Hematopoietic multipotent progenitor cell treated with erythropoietin and hydrocortisone succinate and interleukin-3 and kit ligand, for 17 days (in vitro differentiated cells): ENCODE measurements around the gene PALM.
A peak's percentile ranks its signal among the peaks of the same experiment; 100 is the strongest.
"Not testable (repeated sequence)": the region's sequence is repeated elsewhere in the genome, so short reads cannot be mapped to it uniquely, and the experiment has no call there.

Experiments used
- DNase-seq: peaks from one replicate; pipeline ENCODE4 v3.0.0-alpha.2; 2015; ENCODE audit warnings: low spot score

The PALM gene

DNA sequence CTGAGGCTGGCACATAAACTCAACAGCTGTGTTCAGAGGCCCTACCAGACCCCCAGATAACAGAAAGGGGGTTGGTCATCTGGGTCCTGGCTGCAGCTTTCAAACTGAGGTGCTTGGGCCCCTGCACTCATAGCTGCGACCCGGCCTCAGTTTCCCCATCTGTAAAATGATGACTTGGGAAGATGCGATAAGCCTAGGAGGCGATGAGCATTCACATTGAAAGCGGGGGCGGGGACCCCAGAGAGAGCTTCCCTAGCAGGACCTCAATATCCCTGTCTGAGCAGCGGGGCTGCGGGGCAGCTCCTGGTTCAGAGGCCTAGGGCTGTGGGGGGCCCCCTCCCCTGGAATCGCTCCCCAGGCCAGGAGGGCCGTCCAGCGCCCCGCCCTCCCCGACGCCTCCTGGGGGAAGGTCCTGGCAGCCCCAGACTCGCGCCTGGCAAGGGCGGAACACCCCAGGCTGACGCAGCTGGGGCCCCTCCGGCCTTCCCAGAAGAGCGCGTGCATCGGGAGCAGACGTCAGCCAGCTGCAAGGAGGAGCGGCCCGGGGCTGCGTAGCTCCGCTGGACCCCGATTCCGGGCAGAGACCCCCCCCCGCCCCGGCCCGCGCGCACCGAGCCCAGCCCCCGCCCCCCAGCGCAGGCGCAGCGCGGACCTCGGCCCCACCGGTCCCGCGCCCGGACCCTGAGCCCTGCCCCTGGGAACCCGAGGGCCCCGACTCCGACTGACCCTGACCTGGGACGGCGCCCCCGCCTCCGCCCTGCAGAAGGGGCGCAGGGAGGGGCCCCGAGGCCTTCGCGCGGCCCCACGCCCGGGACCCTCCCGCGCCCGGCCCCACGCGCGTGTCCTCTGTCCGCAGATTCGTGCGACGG is 29.1 kb upstream of the PALM start:
- no peak for DNase-seq

- peak; percentile 93 for DNase-seq
Observed at GRCh38 chr19:680287-681028, 28.3 kb upstream of the PALM start.

DNA sequence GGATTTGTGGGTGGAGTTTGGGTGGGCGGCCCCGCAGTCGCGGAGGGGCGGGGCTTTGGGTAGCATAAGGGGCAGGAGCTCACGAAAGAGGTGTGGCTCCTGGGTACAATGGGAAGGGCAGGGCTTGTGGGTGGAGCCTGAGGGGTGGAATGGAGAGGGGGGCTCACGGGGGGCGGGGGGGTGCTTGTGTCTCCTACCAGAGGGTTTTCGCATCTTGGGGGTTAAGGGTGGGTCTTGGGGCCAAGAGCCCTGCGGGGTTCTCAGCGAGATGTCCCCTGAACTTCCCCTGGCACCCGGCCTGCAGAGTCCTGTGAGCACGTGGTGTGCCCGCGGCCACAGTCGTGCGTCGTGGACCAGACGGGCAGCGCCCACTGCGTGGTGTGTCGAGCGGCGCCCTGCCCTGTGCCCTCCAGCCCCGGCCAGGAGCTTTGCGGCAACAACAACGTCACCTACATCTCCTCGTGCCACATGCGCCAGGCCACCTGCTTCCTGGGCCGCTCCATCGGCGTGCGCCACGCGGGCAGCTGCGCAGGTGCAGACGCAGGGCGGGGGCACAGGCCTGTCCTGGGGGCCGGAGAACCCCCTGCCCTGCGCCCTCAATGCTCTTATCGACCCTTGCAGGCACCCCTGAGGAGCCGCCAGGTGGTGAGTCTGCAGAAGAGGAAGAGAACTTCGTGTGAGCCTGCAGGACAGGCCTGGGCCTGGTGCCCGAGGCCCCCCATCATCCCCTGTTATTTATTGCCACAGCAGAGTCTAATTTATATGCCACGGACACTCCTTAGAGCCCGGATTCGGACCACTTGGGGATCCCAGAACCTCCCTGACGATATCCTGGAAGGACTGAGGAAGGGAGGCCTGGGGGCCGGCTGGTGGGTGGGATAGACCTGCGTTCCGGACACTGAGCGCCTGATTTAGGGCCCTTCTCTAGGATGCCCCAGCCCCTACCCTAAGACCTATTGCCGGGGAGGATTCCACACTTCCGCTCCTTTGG is 27.4 kb upstream of the PALM start:
- DNase-seq: no peak

DNA sequence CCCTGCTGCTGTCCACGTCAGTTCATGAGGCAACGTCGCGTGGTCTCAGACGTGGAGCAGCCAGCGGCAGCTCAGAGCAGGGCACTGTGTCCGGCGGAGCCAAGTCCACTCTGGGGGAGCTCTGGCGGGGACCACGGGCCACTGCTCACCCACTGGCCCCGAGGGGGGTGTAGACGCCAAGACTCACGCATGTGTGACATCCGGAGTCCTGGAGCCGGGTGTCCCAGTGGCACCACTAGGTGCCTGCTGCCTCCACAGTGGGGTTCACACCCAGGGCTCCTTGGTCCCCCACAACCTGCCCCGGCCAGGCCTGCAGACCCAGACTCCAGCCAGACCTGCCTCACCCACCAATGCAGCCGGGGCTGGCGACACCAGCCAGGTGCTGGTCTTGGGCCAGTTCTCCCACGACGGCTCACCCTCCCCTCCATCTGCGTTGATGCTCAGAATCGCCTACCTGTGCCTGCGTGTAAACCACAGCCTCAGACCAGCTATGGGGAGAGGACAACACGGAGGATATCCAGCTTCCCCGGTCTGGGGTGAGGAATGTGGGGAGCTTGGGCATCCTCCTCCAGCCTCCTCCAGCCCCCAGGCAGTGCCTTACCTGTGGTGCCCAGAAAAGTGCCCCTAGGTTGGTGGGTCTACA is 25.9 kb upstream of the PALM start:
- no peak for DNase-seq

DNA sequence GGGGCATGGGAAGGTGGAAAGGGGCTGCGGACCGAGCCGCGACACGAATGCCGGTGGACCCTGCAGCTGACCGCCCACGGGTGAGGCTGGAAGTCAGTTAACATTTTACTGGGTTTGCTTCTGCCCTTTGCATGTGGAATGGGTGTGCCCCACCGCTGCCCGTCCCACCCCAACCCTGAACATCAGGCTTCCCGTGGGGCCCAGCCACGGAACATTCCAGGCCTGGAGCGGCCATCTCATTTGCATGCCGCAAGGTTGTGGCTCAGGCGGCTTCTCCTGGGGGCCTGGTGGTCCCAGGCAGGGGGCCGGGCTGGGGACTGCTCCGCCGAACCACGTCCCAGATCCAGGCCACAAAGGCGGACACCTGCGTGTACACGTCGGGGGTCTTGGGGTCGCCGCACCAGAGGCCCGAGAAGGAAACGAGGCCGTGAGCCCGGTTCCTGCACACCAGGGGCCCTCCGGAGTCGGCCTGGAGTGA is 23.2 kb upstream of the PALM start:
- DNase-seq: no peak

DNA sequence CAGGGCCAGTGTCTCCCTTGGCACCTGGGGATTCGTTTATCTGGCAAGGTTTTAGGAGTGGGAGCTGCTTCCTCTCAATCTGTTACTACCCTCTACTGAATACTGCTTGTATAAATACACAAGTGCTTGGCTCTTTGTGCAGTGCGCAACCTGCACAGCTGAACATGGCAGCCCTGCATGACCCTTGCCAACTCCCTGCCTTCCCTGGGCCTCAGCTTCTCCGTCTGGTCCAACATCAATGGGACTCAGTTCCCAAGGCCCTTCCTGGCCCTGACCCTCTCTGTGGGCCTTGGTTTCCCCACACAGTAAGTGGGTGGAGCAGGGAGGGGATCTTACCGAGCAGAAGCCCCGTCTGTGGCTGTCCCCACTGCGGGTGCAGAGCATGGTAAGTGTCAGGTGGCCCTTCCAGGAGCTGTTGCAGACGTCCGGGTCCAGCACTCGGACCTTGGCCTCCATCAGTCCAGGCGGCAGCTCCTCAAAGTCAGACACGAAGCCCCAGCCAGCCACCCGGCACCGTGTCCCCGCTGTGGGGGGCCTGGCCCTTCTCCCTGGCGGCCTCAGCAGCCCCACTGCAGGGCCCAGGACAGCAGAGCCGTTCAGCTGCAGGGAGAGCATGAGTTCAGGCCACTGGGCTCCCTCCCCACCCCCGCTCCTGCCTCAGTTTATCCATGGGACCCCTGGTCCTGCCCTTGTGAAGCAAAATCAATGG is 22.0 kb upstream of the PALM start:
- no peak for DNase-seq

- DNase-seq: no peak
Observed at GRCh38 chr19:687569-688166, 21.1 kb upstream of the PALM start.

GRCh38 chr19:688214-688613 is 20.5 kb upstream of the PALM start:
- DNase-seq: no peak

DNA sequence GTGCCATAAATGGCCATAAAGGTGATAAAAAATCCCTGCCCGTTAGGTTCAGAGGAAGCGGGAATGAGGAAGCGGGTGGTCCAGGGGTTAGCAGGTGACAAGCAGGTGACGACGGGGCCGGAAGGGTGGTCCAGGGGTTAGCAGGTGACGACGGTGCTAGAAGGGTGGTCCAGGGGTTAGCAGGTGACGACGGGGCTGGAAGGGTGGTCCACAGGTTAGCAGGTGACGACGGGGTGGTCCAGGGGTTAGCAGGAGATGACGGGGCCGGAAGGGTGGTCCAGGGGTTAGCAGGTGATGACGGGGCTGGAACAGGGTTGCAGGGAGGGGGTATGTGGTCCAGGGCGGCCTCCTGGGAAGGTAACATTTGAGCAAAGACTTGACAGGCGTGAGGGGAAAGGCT is 19.7 kb upstream of the PALM start:
- DNase-seq: no peak

DNA sequence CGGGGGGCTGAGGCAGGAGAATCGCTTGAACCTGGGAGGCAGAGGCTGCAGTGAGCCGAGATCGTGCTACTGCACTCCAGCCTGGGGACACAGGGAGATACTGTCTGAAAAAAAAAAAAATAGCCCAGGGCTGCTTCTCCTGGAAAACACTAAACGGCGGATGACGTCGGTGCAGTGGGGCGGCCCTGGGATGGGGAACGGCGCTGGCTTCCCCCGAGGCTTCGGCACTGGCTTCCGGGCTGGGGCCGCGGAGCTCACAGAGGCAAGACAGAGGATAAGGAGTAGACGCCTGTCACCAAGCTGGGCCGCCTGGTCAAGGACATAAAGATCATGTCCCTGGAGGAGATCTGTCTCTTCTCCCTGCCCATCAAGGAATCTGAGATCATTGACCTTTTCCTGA is 18.5 kb upstream of the PALM start:
- DNase-seq: no peak

GRCh38 chr19:694481-695351 is 14.0 kb upstream of the PALM start:
- DNase-seq: no peak

DNA sequence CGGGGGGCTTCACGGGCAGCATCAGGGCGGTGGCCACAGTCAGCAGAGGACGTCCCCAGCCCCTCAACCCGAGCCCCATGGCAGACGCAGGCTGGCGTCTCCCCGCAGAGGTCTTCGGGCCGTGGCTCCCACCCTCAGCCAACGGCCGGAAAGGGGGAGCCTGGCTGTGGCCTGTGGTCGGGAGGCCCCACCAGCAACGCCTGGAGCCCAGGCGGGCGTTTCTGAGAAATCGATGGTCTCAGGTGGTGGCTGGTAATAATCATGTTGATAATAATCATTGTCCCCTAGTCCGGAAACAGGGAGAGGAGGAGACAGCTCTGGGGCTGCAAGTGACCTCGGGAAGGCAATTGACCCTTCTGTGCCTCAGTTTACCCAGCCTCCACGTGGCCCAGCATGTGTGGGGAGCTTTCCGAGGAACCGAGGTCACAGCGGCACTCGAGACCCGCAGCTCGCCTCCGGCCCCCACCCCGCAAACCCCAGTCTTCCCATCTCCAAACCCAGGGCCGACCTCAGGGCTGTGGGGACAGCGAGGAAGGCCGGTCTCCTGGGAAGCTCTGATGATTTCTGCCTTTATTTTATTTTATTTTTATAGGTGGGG is 13.3 kb upstream of the PALM start, which contains the start of gene PRSS57:
PRSS57 (minus strand) TSS at position 101 of the 598 bp plus-strand sequence; CDS start at position 79, 22 bp downstream.
- no peak for DNase-seq

DNA sequence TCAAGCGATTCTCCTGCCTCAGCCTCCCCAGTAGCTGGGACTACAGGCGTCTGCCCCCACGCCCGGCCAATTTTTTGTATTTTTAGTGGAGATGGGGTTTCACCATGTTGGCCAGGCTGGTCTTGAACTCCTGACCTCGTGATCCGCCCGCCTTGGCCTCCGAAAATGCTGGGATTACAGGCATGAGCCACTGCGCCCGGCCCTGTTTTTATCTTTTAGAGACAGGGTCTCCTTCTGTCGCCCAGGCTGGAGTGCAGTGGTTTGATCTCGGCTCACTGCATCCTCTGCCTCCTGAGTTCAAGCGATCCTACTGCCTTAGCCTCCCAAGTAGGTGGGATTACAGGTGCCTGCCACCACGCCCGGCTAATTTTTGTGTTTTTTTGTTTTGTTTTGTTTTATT is 10.2 kb upstream of the PALM start:
- not testable (repeated sequence) for DNase-seq

GRCh38 chr19:699885-700284 is 8.8 kb upstream of the PALM start:
- DNase-seq: not testable (repeated sequence)

DNA sequence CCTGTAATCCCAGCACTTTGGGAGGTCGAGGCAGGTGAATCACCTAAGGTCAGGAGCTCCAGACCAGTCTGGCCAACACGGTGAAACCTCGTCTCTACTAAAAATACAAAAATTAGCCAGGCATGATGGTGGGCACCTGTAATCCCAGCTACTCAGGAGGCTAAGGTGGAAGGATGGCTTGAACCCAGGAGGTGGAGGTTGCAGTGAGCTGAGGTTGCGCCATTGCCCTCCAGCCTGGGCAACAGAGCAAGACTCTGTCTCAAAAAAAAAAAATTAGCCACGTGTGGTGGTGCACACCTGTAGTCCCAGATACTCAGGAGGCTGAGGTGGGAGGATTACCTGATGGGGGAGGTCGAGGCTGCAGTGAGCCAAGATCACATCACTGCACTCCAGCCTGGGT is 5.9 kb upstream of the PALM start:
- not testable (repeated sequence) for DNase-seq

DNA sequence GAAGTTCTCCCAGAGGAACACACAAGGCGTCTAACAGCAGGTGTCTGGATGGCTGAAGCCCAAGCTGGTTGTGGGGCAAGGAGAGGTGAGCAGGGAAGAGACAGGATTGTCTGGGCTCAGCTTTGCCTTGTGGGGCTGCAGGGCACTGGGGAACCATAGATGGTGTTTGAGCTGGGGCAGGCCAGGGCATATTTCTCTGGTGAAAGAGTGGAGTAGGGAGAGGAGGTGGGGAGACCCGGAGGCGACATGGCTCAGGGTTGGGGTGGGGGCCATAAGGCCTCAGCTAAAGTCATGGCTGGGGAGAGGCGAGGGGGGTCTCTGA is 5.4 kb upstream of the PALM start:
- no peak for DNase-seq

GRCh38 chr19:703651-704446 is 4.9 kb upstream of the PALM start:
- peak; percentile 64 for DNase-seq

- no peak for DNase-seq
Observed at GRCh38 chr19:704447-704741, 4.3 kb upstream of the PALM start.
